ENCODE results near the gene FAM184A.

The FAM184A gene

DNA sequence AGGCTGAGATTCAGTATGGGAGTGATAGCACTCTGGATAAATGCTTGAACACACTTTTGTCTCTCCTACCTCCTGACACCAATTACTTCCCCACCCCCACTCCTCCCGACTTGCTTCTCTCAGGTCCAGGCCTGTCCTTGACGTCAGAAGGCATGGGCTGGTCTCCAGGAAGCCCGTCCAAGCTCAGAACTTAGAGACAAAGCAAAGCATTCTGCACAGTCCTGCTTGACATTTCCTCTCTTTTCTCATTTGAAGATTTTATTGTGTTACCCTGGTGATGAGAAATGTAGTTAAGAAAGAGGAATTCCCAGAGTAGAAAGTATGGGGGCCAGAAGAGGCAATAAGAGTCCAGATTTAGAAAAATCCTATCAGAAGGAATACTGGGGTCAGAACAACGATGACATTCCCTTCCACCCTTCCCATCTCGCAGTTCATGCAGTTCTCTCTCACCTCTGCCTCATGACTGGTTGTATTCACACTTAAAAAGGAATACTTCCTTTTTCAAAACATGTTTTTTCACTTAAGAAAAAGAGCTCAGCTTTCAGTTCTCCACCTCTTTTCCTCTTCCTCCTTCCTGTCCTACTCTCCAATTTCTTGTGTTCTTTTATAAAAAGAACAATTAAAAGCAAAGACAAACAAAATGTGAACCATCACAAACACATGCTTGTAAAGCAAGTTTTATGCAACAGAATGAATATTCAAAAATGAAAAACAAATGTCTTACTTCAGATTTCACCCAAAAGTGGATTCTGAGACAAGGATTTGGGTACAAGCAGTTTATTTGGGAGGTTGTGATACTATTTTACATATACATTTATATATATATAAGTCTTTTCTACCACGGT is 18.5 kb upstream of the FAM184A start:
- H3K4me3 ChIP-seq (replicated peaks; ENCODE audit: low read depth, low read length) = no peak overlapping the region
- TF ChIP-seq, protein P1, sequence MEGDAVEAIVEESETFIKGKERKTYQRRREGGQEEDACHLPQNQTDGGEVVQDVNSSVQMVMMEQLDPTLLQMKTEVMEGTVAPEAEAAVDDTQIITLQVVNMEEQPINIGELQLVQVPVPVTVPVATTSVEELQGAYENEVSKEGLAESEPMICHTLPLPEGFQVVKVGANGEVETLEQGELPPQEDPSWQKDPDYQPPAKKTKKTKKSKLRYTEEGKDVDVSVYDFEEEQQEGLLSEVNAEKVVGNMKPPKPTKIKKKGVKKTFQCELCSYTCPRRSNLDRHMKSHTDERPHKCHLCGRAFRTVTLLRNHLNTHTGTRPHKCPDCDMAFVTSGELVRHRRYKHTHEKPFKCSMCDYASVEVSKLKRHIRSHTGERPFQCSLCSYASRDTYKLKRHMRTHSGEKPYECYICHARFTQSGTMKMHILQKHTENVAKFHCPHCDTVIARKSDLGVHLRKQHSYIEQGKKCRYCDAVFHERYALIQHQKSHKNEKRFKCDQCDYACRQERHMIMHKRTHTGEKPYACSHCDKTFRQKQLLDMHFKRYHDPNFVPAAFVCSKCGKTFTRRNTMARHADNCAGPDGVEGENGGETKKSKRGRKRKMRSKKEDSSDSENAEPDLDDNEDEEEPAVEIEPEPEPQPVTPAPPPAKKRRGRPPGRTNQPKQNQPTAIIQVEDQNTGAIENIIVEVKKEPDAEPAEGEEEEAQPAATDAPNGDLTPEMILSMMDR (IDR thresholded peaks at IDR 0.05; ENCODE audit: low read length, missing control alignments) = no peak
- DNase-seq (ENCODE audit: low read depth) = peak; percentile 82

- TF ChIP-seq, protein P1 (IDR thresholded peaks at IDR 0.05; ENCODE audit: low read length, missing control alignments) = no peak
- no peak overlapping the region for H3K4me3 ChIP-seq (replicated peaks; ENCODE audit: low read depth, low read length)
- DNase-seq (ENCODE audit: low read depth) = peak; percentile 14
These were observed 11.8 kb upstream of the FAM184A start for GRCh38 chr6:119090256-119090655.

GRCh38 chr6:119084784-119085183 is 6.3 kb upstream of the FAM184A start:
- H3K4me3 ChIP-seq (replicated peaks; ENCODE audit: low read depth, low read length) = no peak overlapping the region
- TF ChIP-seq, protein P1 (IDR thresholded peaks at IDR 0.05; ENCODE audit: low read length, missing control alignments) = no peak
- DNase-seq (ENCODE audit: low read depth) = no peak

DNA sequence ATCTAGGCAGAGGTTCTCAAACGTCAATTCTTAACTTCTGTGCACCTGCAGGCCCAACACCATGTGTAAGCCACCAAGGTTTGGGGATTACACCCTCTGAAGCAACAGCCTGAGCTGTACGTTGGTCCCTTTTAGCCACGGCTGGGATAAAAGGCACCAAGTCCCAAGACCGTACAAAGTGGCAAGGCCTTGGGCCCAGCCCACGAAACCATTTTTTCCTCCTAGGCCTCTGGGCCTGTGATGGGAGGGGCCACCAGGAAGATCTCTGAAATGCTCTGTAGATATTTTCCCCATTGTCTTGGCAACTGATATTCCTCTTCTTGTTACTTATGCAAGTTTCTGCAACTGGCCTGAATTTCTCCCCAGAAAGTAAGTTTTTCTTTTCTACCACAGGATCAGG is 4.5 kb upstream of the FAM184A start:
- DNase-seq (ENCODE audit: low read depth) = no peak
- H3K4me3 ChIP-seq (replicated peaks; ENCODE audit: low read depth, low read length) = no peak overlapping the region
- TF ChIP-seq, protein P1 (IDR thresholded peaks at IDR 0.05; ENCODE audit: low read length, missing control alignments) = no peak

- DNase-seq (ENCODE audit: low read depth) = peak; percentile 63
- TF ChIP-seq, protein P1 (IDR thresholded peaks at IDR 0.05; ENCODE audit: low read length, missing control alignments) = no peak
- peak overlapping the region; percentile 61 for H3K4me3 ChIP-seq (replicated peaks; ENCODE audit: low read depth, low read length)
These were observed 882 bp upstream of the FAM184A start for GRCh38 chr6:119079283-119079809.

- TF ChIP-seq, protein P1 (IDR thresholded peaks at IDR 0.05; ENCODE audit: low read length, missing control alignments) = no peak
- peak overlapping the region; percentile 61 for H3K4me3 ChIP-seq (replicated peaks; ENCODE audit: low read depth, low read length)
- peak; percentile 12 for DNase-seq (ENCODE audit: low read depth)
These were observed 655 bp downstream of the FAM184A start for GRCh38 chr6:119077643-119078375.
